SU-DHL-6 (cell line): Measurements from ENCODE around the gene SMIM23.

ENCODE experiments used
- CTCF ChIP-seq: fragments of 200-600 bp; sonication (generic); IDR thresholded peaks from one replicate; pipeline ENCODE4 v1.5.1; 2017; ENCODE audit warnings: antibody characterized with exemption, mild to moderate bottlenecking, low read length, moderate library complexity; ENCODE audit not compliant: insufficient read depth, poor library complexity, severe bottlenecking
- EZH2phosphoT487 ChIP-seq: fragments of 200-600 bp; sonication (generic), shearing (Covaris generic); conservative IDR thresholded peaks from 2 replicates; pipeline ENCODE4 v1.6.1; 2018; ENCODE audit warnings: mild to moderate bottlenecking, antibody characterized with exemption, low read length, moderate library complexity, mixed read lengths

GRCh38 chr5:171790408-171790807 is 4.8 kb downstream of the SMIM23 start:
- no peak for TF ChIP-seq CTCF
- no peak for TF ChIP-seq EZH2phosphoT487
